MG63 (cell line): ENCODE measurements around the gene KLF17. TPM values are rescaled to one million over a fixed set of nuclear protein-coding genes. Genes with fewer than 3 reads are reported as not detected.
"Not testable (repeated sequence)": the region's sequence is repeated elsewhere in the genome, so short reads cannot be mapped to it uniquely, and the experiment has no call there.

ENCODE experiments used
- DNase-seq: peaks from one replicate; pipeline ENCODE4 v3.0.0-alpha.2; 2020
- H3K27me3 ChIP-seq: fragments of 250-450 bp; sonication (Bioruptor Pico); 2 replicates; pipeline ENCODE4 v1.5.1; 2020; ENCODE audit warnings: mild to moderate bottlenecking, moderate library complexity
- H3K36me3 ChIP-seq: fragments of 250-450 bp; sonication (Bioruptor Pico); 2 replicates; pipeline ENCODE4 v1.5.1; 2020; ENCODE audit warnings: mild to moderate bottlenecking, moderate library complexity
- H3K4me3 ChIP-seq: fragments of 250-450 bp; sonication (Bioruptor Pico); 2 replicates; pipeline ENCODE4 v1.5.1; 2020; ENCODE audit warnings: mild to moderate bottlenecking, moderate library complexity
- H3K9me3 ChIP-seq: fragments of 250-450 bp; sonication (Bioruptor Pico); 2 replicates; pipeline ENCODE4 v1.5.1; 2020; ENCODE audit warnings: mild to moderate bottlenecking, moderate library complexity
- total RNA-seq: library from RNA; depleted of rRNA; stranded (reverse); fragments of >200 nt; shearing (Covaris generic); gene quantifications from 2 replicates; pipeline ENCODE4 v1.2.3, GENCODE V29; 2014; ENCODE audit warnings: low replicate concordance

The KLF17 gene
- total RNA-seq, 1 experiment from 2014 or later = 3.1 TPM

DNA sequence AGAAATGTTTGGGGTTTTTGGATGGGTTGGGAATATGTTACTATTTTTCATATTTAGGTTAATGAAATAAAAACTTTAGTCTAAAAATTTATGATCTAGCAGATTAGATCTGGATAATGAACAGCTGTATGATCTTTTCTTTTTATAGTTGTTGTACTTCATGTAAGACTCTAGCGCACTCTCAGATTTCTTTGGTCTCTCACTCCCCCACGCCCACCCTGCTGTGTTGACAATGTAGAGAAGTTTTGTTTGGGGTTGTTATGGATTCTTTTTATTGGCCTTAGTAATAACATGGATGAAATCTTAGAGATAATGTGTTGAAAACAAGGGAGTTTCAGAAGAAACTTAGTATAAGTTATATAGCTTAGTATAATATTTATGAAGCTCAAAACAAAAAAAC, 17.3 kb downstream of the KLF17 start:
- Histone ChIP-seq H3K36me3 (no peaks in the 10 kb centered on the region), H3K4me3 (no peak overlapping the region), H3K9me3 (no peaks in the 10 kb centered on the region), H3K27me3 (no peaks in the 10 kb centered on the region)
- no peak for DNase-seq

DNA sequence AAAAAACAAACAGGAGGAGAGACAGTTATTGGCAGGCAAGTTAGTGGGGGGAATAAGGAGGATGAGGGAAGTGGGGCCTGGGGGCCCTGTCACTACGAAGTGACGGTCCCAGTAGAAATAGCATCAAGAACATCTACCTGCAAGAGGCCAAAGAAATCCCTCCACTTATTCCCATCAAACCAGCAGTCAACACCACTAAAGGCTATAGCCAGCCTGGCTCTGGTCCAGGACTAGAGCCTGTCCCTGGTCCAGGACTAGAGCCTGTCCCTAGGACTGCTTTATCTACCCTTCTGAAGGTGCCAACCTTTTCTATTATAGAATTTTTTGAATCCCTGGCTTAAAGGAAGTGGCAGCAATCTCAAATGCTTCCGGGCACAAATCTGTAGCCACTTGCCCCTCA, 19.6 kb downstream of the KLF17 start:
- Histone ChIP-seq H3K4me3 (no peak overlapping the region), H3K36me3 (no peaks in the 10 kb centered on the region), H3K27me3 (no peaks in the 10 kb centered on the region), H3K9me3 (no peaks in the 10 kb centered on the region)
- no peak for DNase-seq

DNA sequence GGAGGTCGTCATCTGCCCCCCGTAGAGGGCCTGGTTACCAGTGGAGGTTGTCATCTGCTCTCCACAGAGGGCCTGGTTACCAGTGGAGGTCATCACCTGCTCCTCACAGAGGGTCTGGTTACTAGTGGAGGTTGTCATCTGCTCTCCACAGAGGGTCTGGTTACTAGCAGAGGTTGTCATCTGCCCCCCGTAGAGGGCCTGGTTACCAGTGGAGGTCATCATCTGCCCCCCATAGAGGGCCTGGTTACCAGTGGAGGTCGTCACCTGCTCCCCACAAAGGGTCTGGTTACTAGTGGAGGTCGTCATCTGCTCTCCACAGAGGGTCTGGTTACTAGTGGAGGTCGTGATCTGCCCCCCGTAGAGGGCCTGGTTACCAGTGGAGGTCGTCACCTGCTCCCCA, 20.9 kb downstream of the KLF17 start:
- H3K9me3 ChIP-seq, H3K27me3 ChIP-seq, H3K36me3 ChIP-seq, H3K4me3 ChIP-seq, DNase-seq: not testable (repeated sequence)

DNA sequence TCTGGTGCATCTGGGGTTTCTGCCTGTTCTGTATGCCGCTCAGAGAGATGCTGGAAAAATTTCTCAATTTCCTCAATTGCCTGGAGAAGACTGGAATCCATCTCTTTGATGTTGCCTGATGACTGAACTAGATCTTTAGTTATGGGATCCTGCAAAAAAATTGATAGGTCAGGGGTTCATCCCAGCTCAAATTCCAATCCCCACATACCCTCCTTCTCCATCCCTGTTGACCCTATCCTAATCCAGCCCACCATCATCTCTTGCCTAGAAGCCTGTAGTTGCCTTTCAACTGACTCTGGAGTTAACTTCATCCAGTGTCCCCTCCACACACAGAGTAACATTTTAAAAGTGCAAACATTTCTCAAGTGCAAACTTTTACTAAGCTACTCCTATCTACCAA, 22.9 kb downstream of the KLF17 start, which contains the start of gene KLF18:
Gene KLF18 (minus strand): TSS at position 101 of the 400 bp plus-strand sequence. CDS start 0 bp downstream, at position 101.
- no peaks in the 10 kb centered on the region for H3K36me3 ChIP-seq
- DNase-seq = no peak
- no peak within 1 kb of the TSS for H3K4me3 ChIP-seq
- peaks cover 5% of the 10 kb centered on the region; the same call in 1 of the 2 replicates for H3K9me3 ChIP-seq
- no peaks in the 10 kb centered on the region for H3K27me3 ChIP-seq

DNA sequence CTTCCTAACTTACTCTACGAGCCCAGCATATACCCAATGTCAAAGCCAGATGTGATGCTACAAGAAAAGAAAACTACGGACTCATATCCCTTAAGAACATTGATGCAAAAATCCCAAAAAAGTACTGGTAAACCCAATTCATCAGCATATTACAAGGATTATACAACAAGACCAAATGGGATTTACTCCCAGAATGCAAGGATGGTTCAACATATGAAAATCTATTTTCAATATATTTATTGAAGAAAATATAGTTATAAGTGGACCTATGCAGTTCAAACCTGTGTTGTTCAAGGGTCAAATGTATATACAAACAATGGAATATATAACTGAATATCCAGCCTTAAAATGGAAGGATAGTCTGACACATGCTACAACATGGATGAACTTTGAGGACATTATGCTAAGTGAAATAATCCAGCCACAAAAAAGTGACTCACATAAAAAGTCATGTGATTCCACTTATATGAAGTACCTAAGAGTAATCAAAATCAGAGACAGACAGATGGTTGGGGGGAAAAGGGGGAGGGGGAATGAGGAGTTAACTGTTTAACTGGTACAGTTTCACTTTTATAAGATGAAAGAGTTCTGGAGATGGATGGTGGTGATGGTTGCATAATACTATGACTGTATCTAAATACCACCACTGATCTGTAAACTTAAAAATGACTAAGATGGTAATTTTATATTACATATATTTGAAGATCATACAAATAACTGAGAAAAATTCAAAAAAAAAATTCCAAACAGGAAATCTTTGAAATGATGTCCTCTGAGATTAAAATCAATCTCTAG, 26.5 kb downstream of the KLF17 start:
- no peak for DNase-seq
- Histone ChIP-seq H3K27me3 (no peaks in the 10 kb centered on the region), H3K9me3 (peaks cover 5% of the 10 kb centered on the region; the same call in 1 of the 2 replicates), H3K36me3 (no peaks in the 10 kb centered on the region), H3K4me3 (no peak overlapping the region)

DNA sequence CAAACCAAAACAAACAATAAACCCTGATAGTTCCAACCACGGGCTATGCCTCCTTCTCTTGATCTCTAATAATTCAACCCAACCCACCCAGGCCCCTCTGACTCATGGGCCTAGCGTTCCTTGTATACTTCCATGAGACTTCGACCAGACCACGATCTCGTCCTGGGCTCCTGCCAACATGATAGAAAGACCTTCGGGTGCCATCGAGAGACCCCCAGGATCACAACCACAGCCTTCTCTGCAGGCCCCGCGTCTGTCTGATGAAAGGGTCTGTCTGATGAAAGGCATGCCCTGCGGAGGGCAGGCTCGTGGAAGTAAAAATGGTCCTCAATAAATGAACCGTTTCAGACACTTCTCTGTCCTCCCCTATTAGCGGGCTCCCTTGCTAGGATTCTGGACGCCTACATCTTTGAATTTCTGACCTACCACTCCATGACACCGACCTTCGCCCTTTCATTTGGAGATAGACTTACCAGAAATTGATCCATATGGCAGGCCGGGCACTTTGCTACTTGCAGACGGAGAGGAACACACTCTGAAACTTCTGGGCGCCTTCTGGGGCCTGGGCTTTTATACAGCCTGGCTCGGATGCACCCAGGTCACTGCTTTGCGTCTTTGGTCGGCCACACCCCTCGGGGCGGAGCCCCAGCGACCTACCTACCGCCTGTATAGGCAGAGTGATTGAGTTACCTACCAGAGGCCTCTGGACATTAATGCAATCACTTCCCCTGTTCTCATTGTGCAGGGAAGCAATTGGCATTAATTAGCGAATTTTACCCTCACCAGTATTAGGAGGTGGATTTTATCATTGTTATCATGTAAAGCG, 28.1 kb downstream of the KLF17 start:
- Histone ChIP-seq H3K4me3 (no peak overlapping the region), H3K27me3 (no peaks in the 10 kb centered on the region), H3K36me3 (no peaks in the 10 kb centered on the region), H3K9me3 (peaks cover 5% of the 10 kb centered on the region; the same call in 1 of the 2 replicates)
- no peak for DNase-seq

DNA sequence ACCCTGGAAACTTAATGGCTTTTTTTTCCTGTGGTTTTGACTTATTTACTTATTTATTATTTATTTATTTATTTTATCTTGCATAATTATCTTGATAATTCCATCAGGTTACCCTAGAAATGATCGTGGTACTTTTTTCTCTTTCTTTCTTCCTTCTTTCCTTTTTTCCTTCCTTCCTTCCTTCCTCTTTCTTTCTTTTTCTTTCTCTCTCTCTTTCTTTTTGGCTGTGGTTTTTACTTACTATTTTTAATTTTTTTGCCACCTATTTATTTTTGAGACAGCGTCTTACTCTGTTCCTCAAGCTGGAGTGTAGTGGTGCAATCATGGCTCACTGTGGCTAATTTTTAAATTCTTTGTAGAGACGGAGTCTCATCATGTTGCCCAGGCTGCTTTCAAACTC, 29.0 kb downstream of the KLF17 start:
- no peak for DNase-seq
- no peaks in the 10 kb centered on the region for H3K36me3 ChIP-seq
- H3K4me3 ChIP-seq = no peak overlapping the region
- peaks cover 5% of the 10 kb centered on the region; the same call in 1 of the 2 replicates for H3K9me3 ChIP-seq
- no peaks in the 10 kb centered on the region for H3K27me3 ChIP-seq

DNA sequence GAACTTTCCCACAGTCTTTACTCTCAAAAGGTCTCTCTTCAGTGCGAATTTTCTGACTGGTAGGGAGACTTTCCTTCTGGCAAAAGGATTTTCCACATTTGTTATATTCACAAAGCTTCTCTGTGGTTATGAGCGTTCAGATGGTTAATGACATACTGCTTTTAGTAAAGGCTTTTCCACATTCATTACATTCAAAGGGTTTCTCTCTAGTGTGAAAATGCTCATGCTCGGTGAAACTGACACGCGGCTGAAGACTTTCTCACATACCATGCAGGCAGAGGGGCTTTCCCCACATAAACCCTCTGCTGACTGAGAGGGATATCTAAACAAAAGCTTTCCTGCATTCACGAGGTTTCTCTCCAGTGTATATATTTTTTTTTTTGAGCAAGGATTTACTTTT, 32.7 kb downstream of the KLF17 start:
- DNase-seq = no peak
- Histone ChIP-seq H3K36me3 (no peaks in the 10 kb centered on the region), H3K4me3 (no peak overlapping the region), H3K27me3 (no peaks in the 10 kb centered on the region), H3K9me3 (no peaks in the 10 kb centered on the region; the same call in 1 of the 2 replicates)

DNA sequence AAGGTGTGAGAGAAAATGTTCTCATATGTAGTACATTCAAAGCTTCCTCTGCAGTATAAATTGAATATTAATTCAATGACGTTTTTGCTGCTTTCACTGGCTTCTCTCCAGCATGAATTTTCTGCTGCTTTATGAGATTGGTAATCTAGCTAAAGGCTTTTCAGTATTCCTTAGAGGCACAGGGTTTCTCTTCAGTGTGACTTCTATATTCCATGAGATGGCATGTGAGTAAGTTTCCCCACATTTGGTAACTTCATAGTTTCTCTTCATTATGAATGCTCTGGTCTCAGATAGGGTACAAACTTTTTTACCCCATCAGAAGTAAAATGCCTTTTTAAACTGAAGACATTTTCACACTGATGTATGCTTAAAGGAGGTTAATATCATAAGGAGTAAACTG, 33.2 kb downstream of the KLF17 start:
- H3K27me3 ChIP-seq = no peaks in the 10 kb centered on the region
- DNase-seq = no peak
- H3K36me3 ChIP-seq = no peaks in the 10 kb centered on the region
- H3K9me3 ChIP-seq = no peaks in the 10 kb centered on the region; the same call in 1 of the 2 replicates
- H3K4me3 ChIP-seq = no peak overlapping the region

DNA sequence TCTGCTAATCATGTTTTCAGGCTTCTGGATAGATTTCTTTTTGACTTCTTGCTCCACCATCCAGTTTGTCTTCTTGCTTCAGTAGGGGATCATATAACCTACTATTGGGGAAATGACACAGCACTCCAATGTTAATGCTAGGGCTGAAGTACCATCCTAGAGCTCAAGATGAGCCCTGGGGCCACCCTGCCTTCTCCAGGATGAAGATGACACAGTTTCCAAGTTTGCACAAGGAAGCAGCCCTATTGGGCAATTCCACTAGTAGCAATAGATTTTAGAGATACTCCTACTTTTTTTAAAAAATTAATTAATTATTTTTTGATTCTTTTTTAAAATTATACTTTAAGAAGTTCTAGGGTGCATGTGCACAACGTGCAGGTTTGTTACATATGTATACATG, 34.1 kb downstream of the KLF17 start:
- Histone ChIP-seq H3K36me3 (no peaks in the 10 kb centered on the region), H3K27me3 (no peaks in the 10 kb centered on the region), H3K9me3 (no peaks in the 10 kb centered on the region; the same call in 1 of the 2 replicates), H3K4me3 (no peak overlapping the region)
- no peak for DNase-seq

DNA sequence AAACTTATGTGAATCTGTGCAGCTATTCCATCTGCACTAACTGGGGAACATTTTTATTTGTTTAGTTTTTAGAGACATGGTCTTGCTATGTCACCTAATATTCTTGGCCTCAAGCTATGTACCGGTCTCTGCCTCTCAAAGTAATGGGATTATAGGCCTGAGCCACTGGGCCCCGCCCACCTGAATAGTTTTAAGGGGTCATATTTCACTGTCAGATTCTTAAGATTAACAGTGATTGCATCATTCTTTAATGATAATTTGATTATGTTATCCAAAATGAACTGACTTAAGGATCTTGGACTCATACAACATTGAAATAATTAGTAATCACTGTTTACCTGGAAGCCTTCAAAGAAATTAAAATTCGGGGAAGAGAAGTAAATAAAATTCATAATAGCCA, 35.4 kb downstream of the KLF17 start:
- Histone ChIP-seq H3K27me3 (no peaks in the 10 kb centered on the region), H3K36me3 (no peaks in the 10 kb centered on the region), H3K9me3 (no peaks in the 10 kb centered on the region; the same call in 1 of the 2 replicates), H3K4me3 (no peak overlapping the region)
- no peak for DNase-seq

DNA sequence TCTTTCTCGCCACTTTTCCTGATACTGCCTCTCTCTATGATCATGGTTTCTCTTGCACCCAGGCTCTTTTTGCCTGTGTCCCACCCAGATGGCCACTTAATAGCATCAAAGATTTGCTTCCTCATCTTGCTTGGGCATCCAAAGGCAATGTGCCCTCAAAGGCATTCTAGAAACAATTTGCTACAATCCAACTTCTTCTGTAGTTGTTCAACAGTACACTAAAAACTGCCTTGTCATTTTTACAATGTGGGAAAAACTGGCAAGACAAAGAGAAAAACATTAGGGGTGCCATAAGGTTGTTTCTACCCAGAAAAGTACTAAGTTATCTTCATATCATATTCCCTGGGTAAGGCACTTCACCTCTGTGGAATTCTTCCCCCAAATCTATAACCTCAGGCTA, 39.3 kb downstream of the KLF17 start:
- Histone ChIP-seq H3K4me3 (no peak overlapping the region), H3K36me3 (no peaks in the 10 kb centered on the region), H3K9me3 (peaks cover 10% of the 10 kb centered on the region), H3K27me3 (no peaks in the 10 kb centered on the region)
- DNase-seq = no peak

DNA sequence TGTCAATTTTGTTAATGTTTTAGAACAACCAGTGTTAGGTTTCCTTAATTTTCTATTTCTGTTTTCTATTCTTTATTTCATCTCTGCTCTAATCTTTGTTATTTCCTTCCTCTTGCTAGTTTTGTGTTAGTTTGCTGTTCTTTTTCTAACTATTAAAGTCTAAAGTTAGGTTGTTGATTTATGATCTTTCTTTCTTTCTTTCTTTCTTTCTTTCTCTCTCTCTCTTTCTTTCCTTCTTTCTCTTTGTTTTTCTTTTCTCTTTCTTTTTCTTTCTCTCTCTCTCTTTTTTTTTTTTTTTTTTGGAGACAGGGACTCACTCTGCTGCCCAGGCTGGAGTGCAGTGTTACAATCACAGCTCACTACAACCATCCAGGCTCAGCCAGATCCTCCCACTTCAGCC, 40.2 kb downstream of the KLF17 start:
- peaks cover 10% of the 10 kb centered on the region for H3K9me3 ChIP-seq
- no peak for DNase-seq
- no peak overlapping the region for H3K4me3 ChIP-seq
- no peaks in the 10 kb centered on the region for H3K36me3 ChIP-seq
- no peaks in the 10 kb centered on the region for H3K27me3 ChIP-seq

DNA sequence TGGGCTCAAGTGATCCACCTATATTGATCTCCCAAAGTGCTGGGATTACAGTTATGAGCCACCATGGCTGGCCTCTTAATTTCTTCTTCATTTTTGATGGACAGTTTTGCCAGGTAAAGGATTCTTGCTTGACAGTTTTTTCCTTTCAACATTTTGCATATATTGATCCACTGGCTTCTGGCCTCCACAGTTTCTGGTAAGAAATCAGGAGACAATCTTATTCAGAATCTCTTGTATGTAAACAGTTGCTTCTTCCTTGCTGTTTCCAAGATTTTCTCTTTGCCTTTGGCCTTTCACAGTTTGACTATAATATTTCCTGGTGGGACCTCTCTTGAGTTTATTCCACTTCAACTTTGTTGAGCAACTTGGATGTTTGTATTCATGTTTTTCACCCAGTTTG, 42.9 kb downstream of the KLF17 start:
- Histone ChIP-seq H3K4me3 (no peak overlapping the region), H3K27me3 (no peaks in the 10 kb centered on the region), H3K9me3 (peaks cover 10% of the 10 kb centered on the region), H3K36me3 (no peaks in the 10 kb centered on the region)
- no peak for DNase-seq

DNA sequence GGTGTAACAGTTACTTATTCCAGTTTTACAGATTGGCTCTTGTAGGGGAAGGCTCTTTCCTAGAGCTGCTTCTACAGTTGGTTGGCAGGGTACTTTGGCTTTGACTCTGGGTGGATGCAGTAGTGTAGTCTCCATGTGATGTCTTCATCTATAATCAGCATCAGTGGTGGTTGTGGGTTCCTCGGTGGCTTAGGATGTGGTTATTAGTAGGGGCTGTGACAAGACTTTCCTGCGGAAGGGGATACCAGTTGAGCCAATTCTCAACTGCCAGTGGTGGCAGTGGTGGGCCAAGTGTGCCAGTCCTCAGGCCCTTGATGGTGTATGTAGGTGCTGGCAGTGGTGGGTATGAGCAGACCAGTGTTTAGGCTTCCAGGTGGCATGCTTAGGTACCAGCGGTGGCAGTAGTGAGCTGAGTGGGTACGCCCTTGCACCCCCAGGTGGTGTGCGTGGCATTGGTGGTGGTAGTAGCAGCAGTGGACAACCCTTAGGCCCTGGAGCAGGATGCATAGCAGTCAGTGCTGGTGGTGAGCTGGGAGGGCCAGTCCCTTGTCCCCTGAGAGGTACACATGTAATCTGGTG, 50.0 kb downstream of the KLF17 start:
- H3K36me3 ChIP-seq = no peaks in the 10 kb centered on the region
- no peak for DNase-seq

DNA sequence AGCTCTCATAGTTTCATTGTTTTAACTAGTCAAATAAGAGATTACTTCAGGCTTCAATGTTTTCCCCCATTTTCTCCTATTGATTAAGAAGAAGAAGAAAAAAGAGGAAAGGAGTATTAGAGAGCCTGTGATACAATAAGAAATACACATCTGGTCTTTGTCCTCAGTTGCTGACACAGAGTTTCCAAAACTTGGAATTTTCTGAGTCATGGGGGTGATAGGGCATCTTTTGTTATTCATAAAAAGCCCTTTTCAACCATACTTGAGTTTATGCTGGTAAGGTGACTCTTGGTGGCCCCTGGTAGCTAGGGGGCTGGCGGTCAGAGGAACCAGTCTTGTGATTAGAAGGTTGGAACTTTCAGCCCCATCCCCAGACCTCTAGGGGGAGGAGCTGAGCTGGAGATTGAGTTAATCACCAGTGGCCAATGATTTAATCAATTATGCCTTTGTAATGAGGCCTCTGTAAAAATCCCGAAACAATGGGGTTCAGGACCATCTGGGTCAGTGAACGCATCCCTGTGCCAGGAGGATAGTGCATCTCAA, 51.7 kb downstream of the KLF17 start:
- Histone ChIP-seq H3K27me3 (no peaks in the 10 kb centered on the region), H3K36me3 (no peaks in the 10 kb centered on the region), H3K4me3 (no peak overlapping the region), H3K9me3 (peaks cover 7% of the 10 kb centered on the region)
- no peak for DNase-seq

More for the DNA sequence above, 50.0 kb downstream of the KLF17 start:
- H3K9me3 ChIP-seq = no peaks in the 10 kb centered on the region; the same call in 1 of the 2 replicates
- H3K27me3 ChIP-seq = no peaks in the 10 kb centered on the region
- no peak overlapping the region for H3K4me3 ChIP-seq

DNA sequence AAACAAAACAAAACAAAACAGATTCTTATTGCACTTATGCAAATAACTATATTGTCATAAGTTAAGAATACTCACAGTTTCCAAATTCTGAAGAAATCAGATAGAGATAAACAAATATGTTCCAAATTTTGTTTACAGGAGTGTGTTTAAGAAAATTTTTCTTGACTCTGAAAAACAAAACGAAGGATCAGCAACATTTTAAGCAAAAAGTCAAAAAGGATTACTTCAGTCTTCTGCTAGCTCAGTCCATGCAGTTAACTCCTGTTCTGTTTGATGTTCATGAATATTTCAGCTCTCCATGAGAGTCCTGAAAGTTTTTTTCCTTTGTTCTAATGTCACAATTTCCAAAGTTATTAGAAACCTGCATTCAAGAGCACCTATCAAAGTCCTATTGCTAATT, 56.0 kb downstream of the KLF17 start:
- Histone ChIP-seq H3K36me3 (no peaks in the 10 kb centered on the region), H3K9me3 (peaks cover 9% of the 10 kb centered on the region), H3K4me3 (no peak overlapping the region), H3K27me3 (no peaks in the 10 kb centered on the region)
- DNase-seq = no peak
